Hepatocyte (in vitro differentiated cells): Measurements from ENCODE around the gene NLRC5. TPM values are rescaled to one million over a fixed set of nuclear protein-coding genes. Genes with fewer than 3 reads are reported as not detected.

ENCODE experiments used
- DNase-seq: peaks from one replicate; pipeline ENCODE4 v3.0.0-alpha.2; 2016; ENCODE audit warnings: low spot score
- H2AFZ ChIP-seq: fragments of 200-600 bp; sonication (generic); 2 replicates; pipeline ENCODE4 v1.6.0; 2016; ENCODE audit warnings: antibody characterized with exemption, mild to moderate bottlenecking
- H3K27ac ChIP-seq: fragments of 200-600 bp; sonication (generic); 2 replicates; pipeline ENCODE4 v1.5.1; 2016; ENCODE audit warnings: mild to moderate bottlenecking
- H3K27me3 ChIP-seq: fragments of 200-600 bp; sonication (generic); 2 replicates; pipeline ENCODE4 v1.6.1; 2016
- H3K36me3 ChIP-seq: fragments of 200-600 bp; sonication (generic); replicated peaks from 2 replicates; pipeline ENCODE4 v1.5.1; 2016; ENCODE audit warnings: low read depth; ENCODE audit not compliant: insufficient read depth
- H3K4me1 ChIP-seq: fragments of 200-600 bp; sonication (generic); 2 replicates; pipeline ENCODE4 v1.5.1; 2016; ENCODE audit warnings: mild to moderate bottlenecking, moderate library complexity; ENCODE audit not compliant: insufficient read depth
- H3K4me2 ChIP-seq: fragments of 200-600 bp; sonication (generic); 2 replicates; pipeline ENCODE4 v1.6.0; 2016
- H3K4me3 ChIP-seq: fragments of 200-600 bp; sonication (generic); 2 replicates; pipeline ENCODE4 v1.5.1; 2016; ENCODE audit warnings: mild to moderate bottlenecking
- H3K79me2 ChIP-seq: fragments of 200-600 bp; sonication (generic); 2 replicates; pipeline ENCODE4 v1.6.0; 2017; ENCODE audit warnings: mild to moderate bottlenecking
- H3K9me2 ChIP-seq: fragments of 200-600 bp; sonication (generic); replicated peaks from 2 replicates; pipeline ENCODE4 v1.6.0; 2017; ENCODE audit warnings: mild to moderate bottlenecking; ENCODE audit not compliant: insufficient read depth
- H3K9me3 ChIP-seq: fragments of 200-600 bp; sonication (generic); 2 replicates; pipeline ENCODE4 v1.5.1; 2016; ENCODE audit warnings: low read depth, mild to moderate bottlenecking
- H4K20me1 ChIP-seq: fragments of 200-600 bp; sonication (generic); 2 replicates; pipeline ENCODE4 v1.6.0; 2016; ENCODE audit warnings: mild to moderate bottlenecking; ENCODE audit not compliant: insufficient read depth, poor library complexity, severe bottlenecking
- EZH2 ChIP-seq: fragments of 200-600 bp; sonication (generic); IDR thresholded peaks from 2 replicates; pipeline ENCODE4 v1.6.1; 2016; ENCODE audit warnings: antibody characterized with exemption, mild to moderate bottlenecking, borderline replicate concordance
- EZH2phosphoT487 ChIP-seq: fragments of 200-600 bp; sonication (generic); IDR thresholded peaks from one replicate; pipeline ENCODE4 v1.6.1; 2018; ENCODE audit warnings: antibody characterized with exemption, mild to moderate bottlenecking, low read depth, moderate library complexity; ENCODE audit not compliant: unreplicated experiment, severe bottlenecking
- WGBS: methylation state at CpG from one replicate; pipeline ENCODE4 v1.1.6; 2016; ENCODE audit warnings: low lambda C conversion rate; ENCODE audit errors: missing lambda C conversion rate; 5-methylcytosine and 5-hydroxymethylcytosine counted together
- polyA plus RNA-seq: library from polyadenylated mRNA; unstranded; fragments of >200 nt; fragmentation: Nextera tagmentation; extraction: Ambion mirVana; gene quantifications from 2 replicates; pipeline ENCODE4 v1.2.1, GENCODE V29; 2016
- total RNA-seq: library from RNA; depleted of rRNA; stranded (reverse); fragments of >200 nt; gene quantifications from 2 replicates; pipeline ENCODE4 v1.2.3, GENCODE V29; 2014
- TF ChIP-seq, protein P1 (sequence below): fragments of 200-600 bp; sonication (generic); IDR thresholded peaks from 2 replicates; pipeline ENCODE4 v1.5.1; 2016; ENCODE audit warnings: antibody characterized with exemption, mild to moderate bottlenecking; ENCODE audit not compliant: poor library complexity

NLRC5 gene
- total and polyA plus RNA-seq, 2 experiments from 2014 or later = 6.4 to 7.0 TPM

DNA sequence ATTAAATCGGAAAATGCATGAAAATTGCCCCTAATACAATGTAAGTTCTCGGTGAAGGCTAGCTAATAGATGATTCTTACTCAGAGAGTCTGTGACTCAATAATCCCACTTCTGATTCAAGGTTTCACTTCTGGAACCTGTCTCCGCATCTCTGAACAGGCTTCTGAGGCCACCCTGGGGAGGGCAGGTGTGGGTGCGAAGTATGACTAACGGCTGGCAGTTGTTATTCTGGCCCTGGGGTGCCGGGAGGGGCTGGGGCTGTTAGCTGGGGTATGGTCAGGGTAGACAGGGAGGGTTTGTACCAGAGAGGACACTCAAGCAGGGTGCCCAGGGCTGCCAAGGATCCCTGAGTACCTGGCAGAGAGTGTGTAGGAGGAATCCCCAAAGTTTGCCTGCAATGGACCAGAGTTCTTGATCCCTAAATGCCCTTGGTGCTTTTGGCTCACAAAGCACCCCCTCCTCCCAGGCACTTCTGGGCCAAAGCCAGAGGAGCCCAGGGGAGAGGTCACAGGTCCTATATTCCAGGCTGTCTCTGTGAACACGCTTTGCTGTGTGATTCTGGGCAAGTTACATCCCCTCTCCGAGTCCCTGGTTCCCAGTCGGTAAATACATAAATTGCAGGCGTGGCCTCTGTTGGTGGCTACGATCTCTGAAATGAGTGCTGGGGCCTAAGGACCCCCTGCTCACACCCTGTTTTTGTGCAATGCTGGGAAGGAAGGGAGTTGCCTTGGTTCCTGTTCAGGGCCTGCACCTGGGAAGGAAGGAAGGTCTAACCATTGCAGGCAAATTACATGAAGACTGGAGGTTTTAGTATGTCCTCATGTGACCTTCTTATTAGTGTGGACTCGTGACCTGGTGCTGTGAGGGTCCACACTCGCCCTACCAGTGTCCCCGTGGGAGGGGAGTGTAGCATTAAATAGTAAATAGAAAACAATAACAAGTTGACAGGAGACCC, 53.1 kb downstream of the NLRC5 start:
- H4K20me1 ChIP-seq = no peaks in the 10 kb centered on the region
- no peaks in the 10 kb centered on the region for H3K27me3 ChIP-seq
- WGBS = 81% methylated on average over 13 of the region's 14 CpGs
- no peaks in the 10 kb centered on the region for H3K79me2 ChIP-seq
- TF ChIP-seq EZH2 (no peak), EZH2phosphoT487 (no peak)
- TF ChIP-seq, protein P1, sequence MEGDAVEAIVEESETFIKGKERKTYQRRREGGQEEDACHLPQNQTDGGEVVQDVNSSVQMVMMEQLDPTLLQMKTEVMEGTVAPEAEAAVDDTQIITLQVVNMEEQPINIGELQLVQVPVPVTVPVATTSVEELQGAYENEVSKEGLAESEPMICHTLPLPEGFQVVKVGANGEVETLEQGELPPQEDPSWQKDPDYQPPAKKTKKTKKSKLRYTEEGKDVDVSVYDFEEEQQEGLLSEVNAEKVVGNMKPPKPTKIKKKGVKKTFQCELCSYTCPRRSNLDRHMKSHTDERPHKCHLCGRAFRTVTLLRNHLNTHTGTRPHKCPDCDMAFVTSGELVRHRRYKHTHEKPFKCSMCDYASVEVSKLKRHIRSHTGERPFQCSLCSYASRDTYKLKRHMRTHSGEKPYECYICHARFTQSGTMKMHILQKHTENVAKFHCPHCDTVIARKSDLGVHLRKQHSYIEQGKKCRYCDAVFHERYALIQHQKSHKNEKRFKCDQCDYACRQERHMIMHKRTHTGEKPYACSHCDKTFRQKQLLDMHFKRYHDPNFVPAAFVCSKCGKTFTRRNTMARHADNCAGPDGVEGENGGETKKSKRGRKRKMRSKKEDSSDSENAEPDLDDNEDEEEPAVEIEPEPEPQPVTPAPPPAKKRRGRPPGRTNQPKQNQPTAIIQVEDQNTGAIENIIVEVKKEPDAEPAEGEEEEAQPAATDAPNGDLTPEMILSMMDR = no peak
- no peak overlapping the region for H3K27ac ChIP-seq
- H3K4me3 ChIP-seq = no peak overlapping the region
- no peaks in the 10 kb centered on the region for H3K36me3 ChIP-seq
- H3K9me2 ChIP-seq = no peaks in the 10 kb centered on the region
- no peak overlapping the region for H2AFZ ChIP-seq
- no peak overlapping the region for H3K4me2 ChIP-seq
- DNase-seq = no peak
- no peaks in the 10 kb centered on the region for H3K4me1 ChIP-seq
- no peaks in the 10 kb centered on the region for H3K9me3 ChIP-seq

DNA sequence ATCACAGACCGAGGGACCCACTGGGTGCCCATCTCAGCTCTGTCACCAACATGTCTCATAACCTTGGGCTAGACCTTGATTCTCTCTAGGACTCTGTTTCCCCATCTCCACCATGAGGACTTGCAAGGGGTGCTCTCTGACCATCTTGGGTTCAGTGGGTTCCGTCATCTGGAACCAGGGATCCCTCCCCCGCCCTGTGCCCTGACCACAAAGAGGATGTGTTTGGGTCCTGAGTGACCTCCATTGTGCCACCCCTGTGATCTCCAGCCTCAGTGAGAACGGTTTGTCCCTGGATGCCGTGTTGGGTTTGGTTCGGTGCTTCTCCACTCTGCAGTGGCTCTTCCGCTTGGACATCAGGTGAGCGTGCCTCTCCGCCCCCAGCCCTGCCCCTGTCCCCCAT, 53.9 kb downstream of the NLRC5 start:
- H3K36me3 ChIP-seq = no peaks in the 10 kb centered on the region
- no peaks in the 10 kb centered on the region for H4K20me1 ChIP-seq
- H3K9me2 ChIP-seq = no peaks in the 10 kb centered on the region
- WGBS = 90% methylated on average over 9 of the region's 9 CpGs
- no peak overlapping the region for H3K4me2 ChIP-seq
- H2AFZ ChIP-seq = no peak overlapping the region
- DNase-seq = no peak
- no peaks in the 10 kb centered on the region for H3K79me2 ChIP-seq
- no peak overlapping the region for H3K27ac ChIP-seq
- no peaks in the 10 kb centered on the region for H3K9me3 ChIP-seq
- H3K27me3 ChIP-seq = no peaks in the 10 kb centered on the region
- no peak overlapping the region for H3K4me3 ChIP-seq
- no peak for TF ChIP-seq EZH2
- TF ChIP-seq, protein P1 = no peak
- TF ChIP-seq EZH2phosphoT487 = no peak
- H3K4me1 ChIP-seq = no peaks in the 10 kb centered on the region

DNA sequence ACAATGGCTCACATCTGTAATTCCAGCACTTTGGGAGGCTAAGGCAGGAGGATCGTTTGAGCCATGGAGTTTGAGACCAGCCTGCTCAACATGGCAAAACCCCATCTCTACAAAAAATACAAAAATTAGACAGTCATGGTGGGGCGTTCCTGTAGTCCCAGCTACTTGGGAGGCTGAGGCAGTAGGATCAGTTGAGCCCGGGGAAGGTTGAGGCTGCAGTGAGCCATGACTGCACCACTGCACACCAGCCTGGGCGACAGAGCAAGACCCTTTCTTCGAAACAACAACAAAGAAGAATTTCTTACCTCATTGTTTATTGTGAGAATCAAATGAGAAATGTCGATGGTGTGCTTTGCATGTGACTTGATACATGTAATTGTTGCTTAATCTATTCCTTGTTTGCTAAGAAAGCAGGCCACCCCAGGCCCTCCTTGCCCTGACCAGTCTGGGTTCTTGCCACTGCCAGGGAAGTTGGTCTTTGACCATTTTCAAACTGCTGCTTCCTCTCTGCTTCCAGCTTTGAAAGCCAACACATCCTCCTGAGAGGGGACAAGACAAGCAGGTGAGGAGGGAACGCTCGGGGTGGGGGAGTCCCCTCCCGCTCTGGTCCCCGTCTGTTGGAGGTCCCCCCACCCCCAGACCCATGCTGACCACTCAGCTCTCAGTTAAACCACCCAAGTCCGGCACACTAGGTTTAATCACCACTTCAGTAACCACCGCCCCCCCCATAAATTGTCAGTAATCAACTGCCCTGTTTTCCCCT, 55.8 kb downstream of the NLRC5 start:
- H3K9me3 ChIP-seq = no peaks in the 10 kb centered on the region
- H3K4me3 ChIP-seq = no peak overlapping the region
- H3K9me2 ChIP-seq = no peaks in the 10 kb centered on the region
- no peaks in the 10 kb centered on the region for H3K36me3 ChIP-seq
- no peaks in the 10 kb centered on the region for H3K4me1 ChIP-seq
- WGBS = 87% methylated on average over 10 of the region's 12 CpGs
- H3K27ac ChIP-seq = no peak overlapping the region
- H3K79me2 ChIP-seq = no peaks in the 10 kb centered on the region
- no peaks in the 10 kb centered on the region for H3K27me3 ChIP-seq
- H3K4me2 ChIP-seq = peak overlapping the region; percentile 63
- H2AFZ ChIP-seq = no peak overlapping the region
- no peak for DNase-seq
- TF ChIP-seq, protein P1 = no peak
- TF ChIP-seq EZH2 (no peak), EZH2phosphoT487 (no peak)
- H4K20me1 ChIP-seq = no peaks in the 10 kb centered on the region
